Measurements from ENCODE around the gene MACROD2.

The MACROD2 gene

GRCh38 chr20:14643556-14643955 lies 648.2 kb downstream of the MACROD2 start:
- POLR2A ChIA-PET: interaction anchor here (1.5 kb wide), 1 partner anchor 306 kb away, joined by 3 read pairs; the partner anchor contains the start of gene FLRT3
- TF ChIP-seq KLF7 (tag by site-specific recombination; IDR thresholded peaks at IDR 0.05; ENCODE audit: borderline replicate concordance) (no peak), FEZF1 (tag by site-specific recombination; IDR thresholded peaks at IDR 0.05) (no peak), ZSCAN30 (tag by site-specific recombination; IDR thresholded peaks at IDR 0.05) (no peak), ZNF366 (tag by site-specific recombination; conservative IDR thresholded peaks at IDR 0.05) (no peak), ZNF138 (tag by site-specific recombination; IDR thresholded peaks at IDR 0.05; ENCODE audit: borderline replicate concordance) (no peak), ZNF335 (tag by site-specific recombination; conservative IDR thresholded peaks at IDR 0.05) (no peak), ZFP3 (tag by site-specific recombination; IDR thresholded peaks at IDR 0.05; ENCODE audit: low read depth) (no peak), ZNF560 (tag by site-specific recombination; IDR thresholded peaks at IDR 0.05; ENCODE audit: borderline replicate concordance) (no peak), ZNF76 (tag by site-specific recombination; IDR thresholded peaks at IDR 0.05; ENCODE audit: borderline replicate concordance, low read depth) (no peak), ZNF19 (tag by site-specific recombination; IDR thresholded peaks at IDR 0.05; ENCODE audit: low read depth) (no peak), KLF8 (tag by site-specific recombination; IDR thresholded peaks at IDR 0.05) (no peak), ZNF169 (tag by site-specific recombination; IDR thresholded peaks at IDR 0.05) (no peak), ZNF416 (tag by site-specific recombination; IDR thresholded peaks at IDR 0.05) (no peak), ZNF404 (tag by site-specific recombination; IDR thresholded peaks at IDR 0.05) (no peak), ZNF596 (tag by site-specific recombination; IDR thresholded peaks at IDR 0.05) (no peak), HIC1 (tag by site-specific recombination; IDR thresholded peaks at IDR 0.05) (no peak), PRDM1 (tag by site-specific recombination; IDR thresholded peaks at IDR 0.05) (no peak), SP7 (tag by site-specific recombination; IDR thresholded peaks at IDR 0.05) (no peak), ZNF558 (tag by site-specific recombination; IDR thresholded peaks at IDR 0.05) (no peak)
- Histone ChIP-seq H3K27ac (ENCODE audit: extremely low read depth, low read depth, low read length) (no peak overlapping the region), H3K9me3 (ENCODE audit: control insufficient read depth, insufficient read depth, low read depth, low read length) (no peaks in the 10 kb centered on the region), H3K36me3 (ENCODE audit: control insufficient read depth in 2 of 2, insufficient read depth in 1 of 2, low read length in 2 of 2) (no peaks in the 10 kb centered on the region), H3K4me3 (ENCODE audit: low read depth, low read length) (no peak overlapping the region), H3K4me1 (ENCODE audit: control insufficient read depth, insufficient read depth, low read length) (no peaks in the 10 kb centered on the region)
- CTCF ChIA-PET: no interaction called here

GRCh38 chr20:14644306-14645097 lies 649.2 kb downstream of the MACROD2 start:
- no peak overlapping the region for H3K4me3 ChIP-seq (ENCODE audit: low read depth, low read length)
- no peaks in the 10 kb centered on the region for H3K4me1 ChIP-seq (ENCODE audit: control insufficient read depth, insufficient read depth, low read length)
- ChIA-PET CTCF (interaction anchor here (0.6 kb wide), 1 partner anchor 209 kb away, joined by 3 read pairs; no protein-coding TSS in a partner anchor), POLR2A (interaction anchor here (1.5 kb wide), 1 partner anchor 307 kb away, joined by 3 read pairs; the partner anchor contains the start of gene FLRT3)
- H3K36me3 ChIP-seq (ENCODE audit: control insufficient read depth in 2 of 2, insufficient read depth in 1 of 2, low read length in 2 of 2): no peaks in the 10 kb centered on the region
- no peaks in the 10 kb centered on the region for H3K9me3 ChIP-seq (ENCODE audit: control insufficient read depth, insufficient read depth, low read depth, low read length)
- no peak overlapping the region for H3K27ac ChIP-seq (ENCODE audit: extremely low read depth, low read depth, low read length)
- TF ChIP-seq ZIC2 (tag by site-specific recombination; IDR thresholded peaks at IDR 0.05): no peak
- no peak for TF ChIP-seq ZNF561 (tag by site-specific recombination; IDR thresholded peaks at IDR 0.05; ENCODE audit: borderline replicate concordance)
- TF ChIP-seq ZNF48 (tag by site-specific recombination; IDR thresholded peaks at IDR 0.05): no peak
- TF ChIP-seq ZNF248 (tag by site-specific recombination; IDR thresholded peaks at IDR 0.05): no peak
- TF ChIP-seq ZNF544 (tag by site-specific recombination; IDR thresholded peaks at IDR 0.05): no peak
- TF ChIP-seq ZNF114 (tag by site-specific recombination; IDR thresholded peaks at IDR 0.05): no peak
- no peak for TF ChIP-seq SCRT2 (tag by site-specific recombination; IDR thresholded peaks at IDR 0.05)
- no peak for TF ChIP-seq KLF17 (tag by site-specific recombination; IDR thresholded peaks at IDR 0.05)
- no peak for TF ChIP-seq PRDM4 (tag by site-specific recombination; IDR thresholded peaks at IDR 0.05)
- no peak for TF ChIP-seq ZNF214 (tag by site-specific recombination; IDR thresholded peaks at IDR 0.05; ENCODE audit: borderline replicate concordance)
- TF ChIP-seq ZNF10 (tag by site-specific recombination; IDR thresholded peaks at IDR 0.05): no peak
- TF ChIP-seq SP3 (tag by site-specific recombination; IDR thresholded peaks at IDR 0.05): no peak
- TF ChIP-seq ZNF132 (tag by site-specific recombination; IDR thresholded peaks at IDR 0.05; ENCODE audit: borderline replicate concordance): no peak
